HCT116 (cell line): ENCODE results near the gene PLAC8L1. TPM values are rescaled to one million over a fixed set of nuclear protein-coding genes. Genes with fewer than 3 reads are reported as not detected.

ENCODE experiments used
- ATAC-seq: fragments of 200-7000 bp; cut with Tn5 transposase; 2 replicates; pipeline ENCODE4 v1.9.1; 2020; ENCODE audit warnings: mild to moderate bottlenecking, moderate library complexity
- BruUV-seq: library from RNA; stranded (reverse); fragments of 400-500 nt; replicated peaks from 2 replicates; lab custom pipeline; 2021; lab: Mats Ljungman, UMichigan
- CTCF ChIA-PET: fragments of 300-600 bp; sonication (Branson Sonifier 250); formaldehyde crosslinking; loops from one replicate; lab custom pipeline; 2021; ENCODE audit warnings: antibody characterized with exemption; lab: Charles Lee
- POLR2A ChIA-PET: fragments of 300-600, 350-600 bp; sonication (Branson Sonifier 250); formaldehyde crosslinking; loops from one replicate; lab custom pipeline; 2021; ENCODE audit warnings: antibody characterized with exemption; lab: Charles Lee
- RAD21 ChIA-PET, 2 experiments: fragments of 300-600 bp; sonication (Branson Sonifier 250); formaldehyde crosslinking; loops; one replicate each; lab custom pipeline; 2023; ENCODE audit warnings: low total read pairs in 2 of 2; ENCODE audit not compliant: uncharacterized antibody in 2 of 2, unreplicated experiment in 2 of 2, low non-redundant PET in 1 of 2; lab: Charles Lee
- DNase-seq: peaks from one replicate; pipeline ENCODE4 v3.0.0-alpha.2; 2010; ENCODE audit warnings: low read depth, low spot score
- H2AFZ ChIP-seq: fragments of 200-600 bp; shearing (Covaris generic), sonication (generic); 2 replicates; pipeline ENCODE4 v1.6.1; 2017; ENCODE audit warnings: low read depth, mixed run types, mixed read lengths, antibody characterized with exemption, low read length; ENCODE audit not compliant: poor library complexity, severe bottlenecking
- H3K27ac ChIP-seq: 2 replicates; pipeline ENCODE4 v1.5.1; 2012; ENCODE audit warnings: low read depth, low read length
- H3K27me3 ChIP-seq: fragments of 200-600 bp; sonication (generic); 2 replicates; pipeline ENCODE4 v1.6.1; 2016; ENCODE audit warnings: mixed run types, low read length, mixed read lengths; ENCODE audit not compliant: insufficient read depth
- H3K36me3 ChIP-seq, 2 experiments: fragments of 200-500 bp in 1 of 2; fragments of 200-600 bp in 1 of 2; sonication (Bioruptor generic) in 1 of 2; sonication (generic) in 1 of 2; 2 replicates each; pipeline versions ENCODE4 v1.5.1 to v1.6.1; 2014 to 2016; ENCODE audit warnings: low read length in 2 of 2, inconsistent platforms in 1 of 2, mixed read lengths in 1 of 2, mixed run types in 1 of 2; ENCODE audit not compliant: insufficient read depth in 2 of 2, control insufficient read depth in 1 of 2
- H3K4me1 ChIP-seq, 2 experiments: fragments of 200-600 bp in 1 of 2; sonication (generic) in 1 of 2; 2 replicates each; pipeline versions ENCODE4 v1.5.1 to v1.6.1; 2012 to 2017; ENCODE audit warnings: low read length in 2 of 2, inconsistent platforms in 1 of 2, mild to moderate bottlenecking in 1 of 2, mixed read lengths in 1 of 2, mixed run types in 1 of 2, moderate library complexity in 1 of 2; ENCODE audit not compliant: insufficient read depth in 2 of 2, control insufficient read depth in 1 of 2
- H3K4me2 ChIP-seq: fragments of 200-600 bp; sonication (generic); 2 replicates; pipeline ENCODE4 v1.6.1; 2017; ENCODE audit warnings: mixed run types, low read length, mixed read lengths
- H3K4me3 ChIP-seq, 2 experiments: fragments of 200-600 bp in 1 of 2; sonication (generic) in 1 of 2; replicated peaks in 1 of 2; 2 replicates each; pipeline ENCODE4 v1.5.1; 2011 to 2016; ENCODE audit warnings: low read length in 2 of 2, control low read depth in 1 of 2, low read depth in 1 of 2, mild to moderate bottlenecking in 1 of 2, mixed read lengths in 1 of 2, mixed run types in 1 of 2
- H3K79me2 ChIP-seq: fragments of 200-600 bp; sonication (generic); 2 replicates; pipeline ENCODE4 v1.6.1; 2017; ENCODE audit warnings: mild to moderate bottlenecking, mixed run types, low read length, moderate library complexity, mixed read lengths; ENCODE audit not compliant: insufficient read depth
- H3K9ac ChIP-seq: fragments of 200-600 bp; sonication (generic); 2 replicates; pipeline ENCODE4 v1.6.1; 2016; ENCODE audit warnings: low read length, mixed read lengths
- H3K9me2 ChIP-seq: fragments of 200-600 bp; sonication (generic), shearing (Covaris generic); 2 replicates; pipeline ENCODE4 v1.6.1; 2017; ENCODE audit warnings: mixed run types, mild to moderate bottlenecking, moderate library complexity; ENCODE audit not compliant: insufficient read depth
- H3K9me3 ChIP-seq, 2 experiments: fragments of 200-500 bp in 1 of 2; fragments of 200-600 bp in 1 of 2; sonication (Bioruptor generic) in 1 of 2; sonication (generic) in 1 of 2; 2 replicates each; pipeline ENCODE4 v1.6.1; 2014 to 2017; ENCODE audit warnings: low read length in 2 of 2, mixed read lengths in 2 of 2, inconsistent platforms in 1 of 2, low read depth in 1 of 2, mild to moderate bottlenecking in 1 of 2, mixed run types in 1 of 2, moderate library complexity in 1 of 2; ENCODE audit not compliant: control insufficient read depth in 1 of 2, insufficient read depth in 1 of 2
- H4K20me1 ChIP-seq: fragments of 200-600 bp; sonication (generic), shearing (Covaris generic); 2 replicates; pipeline ENCODE4 v1.6.1; 2017; ENCODE audit warnings: mixed run types, mild to moderate bottlenecking, moderate library complexity; ENCODE audit not compliant: insufficient read depth
- ATF3 ChIP-seq: IDR thresholded peaks from 2 replicates; pipeline ENCODE4 v1.6.1; 2012
- CEBPB ChIP-seq: IDR thresholded peaks from 2 replicates; pipeline ENCODE4 v1.6.1; 2012; ENCODE audit warnings: low read depth
- CTCF ChIP-seq, 3 experiments: fragments of 200-600 bp in 1 of 3; sonication (generic) in 1 of 3; IDR thresholded peaks in 2 of 3; conservative IDR thresholded peaks in 1 of 3; 2 replicates each; pipeline ENCODE4 v1.5.1; 2012 to 2017; ENCODE audit warnings: low read depth in 2 of 3, low read length in 2 of 3, antibody characterized with exemption in 1 of 3, borderline replicate concordance in 1 of 3, control low read depth in 1 of 3, mild to moderate bottlenecking in 1 of 3, mixed read lengths in 1 of 3, mixed run types in 1 of 3, moderate library complexity in 1 of 3; ENCODE audit not compliant: insufficient read depth in 1 of 3
- EGR1 ChIP-seq: IDR thresholded peaks from 2 replicates; pipeline ENCODE4 v1.6.1; 2012; ENCODE audit warnings: low read depth
- ELF1 ChIP-seq: IDR thresholded peaks from 2 replicates; pipeline ENCODE4 v1.6.1; 2012; ENCODE audit warnings: low read depth, borderline replicate concordance
- EZH2phosphoT487 ChIP-seq: fragments of 200-600 bp; IDR thresholded peaks from 2 replicates; pipeline ENCODE4 v1.6.1; 2018; ENCODE audit warnings: antibody characterized with exemption, borderline replicate concordance
- FOSL1 ChIP-seq: IDR thresholded peaks from 2 replicates; pipeline ENCODE4 v1.6.1; 2012; ENCODE audit warnings: low read depth
- MAX ChIP-seq: IDR thresholded peaks from 2 replicates; pipeline ENCODE4 v1.6.1; 2012
- POLR2A ChIP-seq: IDR thresholded peaks from 2 replicates; pipeline ENCODE4 v1.7.0; 2011; ENCODE audit warnings: borderline replicate concordance; ENCODE audit not compliant: insufficient read depth, insufficient read length; ENCODE audit errors: extremely low read depth
- POLR2AphosphoS5 ChIP-seq: IDR thresholded peaks from 2 replicates; pipeline ENCODE4 v1.6.1; 2011; ENCODE audit warnings: mild to moderate bottlenecking, low read depth, low read length, moderate library complexity
- RAD21 ChIP-seq: IDR thresholded peaks from 2 replicates; pipeline ENCODE4 v1.6.1; 2012; ENCODE audit warnings: low read depth, mild to moderate bottlenecking
- REST ChIP-seq: IDR thresholded peaks from 2 replicates; pipeline ENCODE4 v1.6.1; 2012; ENCODE audit warnings: low read depth
- SIN3A ChIP-seq: IDR thresholded peaks from 2 replicates; pipeline ENCODE4 v1.6.1; 2012; ENCODE audit warnings: low read depth
- SP1 ChIP-seq: IDR thresholded peaks from 2 replicates; pipeline ENCODE4 v1.6.1; 2012; ENCODE audit warnings: low read depth
- SRF ChIP-seq: IDR thresholded peaks from 2 replicates; pipeline ENCODE4 v1.6.1; 2012; ENCODE audit warnings: low read depth
- TCF7L2 ChIP-seq: IDR thresholded peaks from 2 replicates; pipeline ENCODE4 v1.7.0; 2011; ENCODE audit warnings: borderline replicate concordance, inconsistent platforms; ENCODE audit not compliant: insufficient read depth, insufficient read length; ENCODE audit errors: extremely low read depth
- YY1 ChIP-seq: IDR thresholded peaks from 2 replicates; pipeline ENCODE4 v1.6.1; 2011; ENCODE audit warnings: low read length, low read depth, moderate library complexity, mild to moderate bottlenecking; ENCODE audit not compliant: insufficient replicate concordance; ENCODE audit errors: extremely low read depth
- ZFX ChIP-seq: fragments of 450-650 bp; IDR thresholded peaks from 2 replicates; pipeline ENCODE4 v1.6.1; 2017
- ZNF274 ChIP-seq: fragments of 200-500 bp; sonication (Bioruptor generic); IDR thresholded peaks from 2 replicates; pipeline ENCODE4 v1.6.1; 2014; ENCODE audit warnings: mild to moderate bottlenecking, low read depth, low read length, inconsistent platforms
- intact Hi-C: fragments of 100-400 bp; cut with micrococcal nuclease; formaldehyde crosslinking; loops from 2 replicates; pipeline ENCODE4 v1.10.0; 2022
- total RNA-seq: library from RNA; stranded (reverse); gene quantifications from one replicate; pipeline ENCODE4 v1.2.1, GENCODE V29; 2021; ENCODE audit not compliant: unreplicated experiment

Gene PLAC8L1
- total RNA-seq, 1 experiment from 2014 or later, result 2.6 TPM

- Histone ChIP-seq H3K9me3 (no peaks in the 10 kb centered on the region), H3K27me3 (no peaks in the 10 kb centered on the region), H3K36me3 (no peaks in the 10 kb centered on the region), H3K79me2 (no peaks in the 10 kb centered on the region), H3K9me2 (no peaks in the 10 kb centered on the region), H3K4me1 (peaks cover 2 to 9% of the 10 kb centered on the region in 2 experiments; a peak in 3 of 4 replicates), H3K9ac (no peak overlapping the region), H4K20me1 (no peaks in the 10 kb centered on the region), H3K27ac (no peak overlapping the region), H3K4me2 (no peak overlapping the region), H3K4me3 (no peak overlapping the region), H2AFZ (no peak overlapping the region)
- ATAC-seq (no peak), DNase-seq (no peak)
- ChIA-PET CTCF (no interaction called here), POLR2A (interaction anchor here (0.6 kb wide), 1 partner anchor 21 kb away, joined by 3 read pairs; no protein-coding TSS in a partner anchor), RAD21 (no interaction called here)
- BruUV-seq, result no TSS peak
- TF ChIP-seq CEBPB (no peak), TCF7L2 (no peak), CTCF (IDR thresholded peaks at IDR 0.05 in 2 of 3, conservative IDR thresholded peaks at IDR 0.05 in 1 of 3; ENCODE audit: borderline replicate concordance in 1 of 3, insufficient read depth in 1 of 3, low read depth in 2 of 3, low read length in 2 of 3) (no peak), ZNF274 (no peak), SRF (no peak), FOSL1 (no peak), EGR1 (no peak), MAX (no peak), POLR2AphosphoS5 (no peak), ATF3 (no peak), ZFX (no peak), SP1 (no peak), YY1 (no peak), REST (no peak), POLR2A (no peak), RAD21 (no peak), EZH2phosphoT487 (no peak), ELF1 (no peak), SIN3A (no peak)
- intact Hi-C loops, result no loop called here
Observed at GRCh38 chr5:146076028-146076427, 29.3 kb downstream of the PLAC8L1 start.
